OCI-LY3 (cell line): ENCODE measurements around the gene TRMT61A.

Experiments used
- H2AFZ ChIP-seq: fragments of 200-600, 300-600 bp; shearing (Covaris generic); 2 replicates; pipeline ENCODE4 v1.6.0; 2014; ENCODE audit warnings: antibody characterized with exemption, low read depth, low read length
- H3K27ac ChIP-seq: fragments of 200-600, 300-600 bp; sonication (generic); 2 replicates; pipeline ENCODE4 v1.5.1; 2014; ENCODE audit warnings: mild to moderate bottlenecking, low read length, moderate library complexity, mixed read lengths
- H3K27me3 ChIP-seq: fragments of 200-600, 300-600 bp; sonication (generic); 2 replicates; pipeline ENCODE4 v1.6.1; 2014; ENCODE audit warnings: low read depth, low read length, mixed read lengths
- H3K36me3 ChIP-seq: fragments of 200-600, 300-600 bp; sonication (generic); replicated peaks from 2 replicates; pipeline ENCODE3; 2014; ENCODE audit warnings: low read depth, low read length, mixed read lengths
- H3K4me1 ChIP-seq: fragments of 300-600, 200-600 bp; sonication (generic); 2 replicates; pipeline ENCODE4 v1.6.1; 2014; ENCODE audit warnings: low read length, mixed read lengths
- H3K4me2 ChIP-seq: fragments of 200-600, 300-600 bp; sonication (generic); 2 replicates; pipeline ENCODE4 v1.6.1; 2014; ENCODE audit warnings: low read length, mixed read lengths
- H3K4me3 ChIP-seq: fragments of 300-600, 200-600 bp; sonication (generic); 2 replicates; pipeline ENCODE4 v1.5.1; 2014; ENCODE audit warnings: antibody characterized with exemption, mild to moderate bottlenecking, low read length, moderate library complexity
- H3K79me2 ChIP-seq: fragments of 300-600, 200-600 bp; shearing (Covaris generic); 2 replicates; pipeline ENCODE4 v1.6.1; 2014; ENCODE audit warnings: mild to moderate bottlenecking, low read length, mixed read lengths
- H3K9ac ChIP-seq: fragments of 300-600, 200-600 bp; shearing (Covaris generic); 2 replicates; pipeline ENCODE4 v1.6.0; 2014; ENCODE audit warnings: mild to moderate bottlenecking, low read length, moderate library complexity
- H3K9me3 ChIP-seq: fragments of 200-600, 300-600 bp; shearing (Covaris generic); 2 replicates; pipeline ENCODE4 v1.6.1; 2014; ENCODE audit warnings: low read length, mixed read lengths; ENCODE audit not compliant: insufficient read depth
- H4K20me1 ChIP-seq: fragments of 200-600, 300-600 bp; sonication (generic); 2 replicates; pipeline ENCODE4 v1.6.1; 2016; ENCODE audit warnings: low read length, mixed read lengths; ENCODE audit not compliant: insufficient read depth
- CTCF ChIP-seq: fragments of 200-600, 300-600 bp; sonication (generic); IDR thresholded peaks from 2 replicates; pipeline ENCODE4 v1.5.1; 2014; ENCODE audit warnings: antibody characterized with exemption, low read length, low read depth
- EZH2phosphoT487 ChIP-seq: fragments of 200-600 bp; shearing (Covaris generic); IDR thresholded peaks from 2 replicates; pipeline ENCODE4 v1.6.1; 2018; ENCODE audit warnings: antibody characterized with exemption, mixed run types, low read depth

Gene TRMT61A

GRCh38 chr14:103562179-103562428 lies 33.1 kb downstream of the TRMT61A start:
- peaks cover 88% of the 10 kb centered on the region for H3K79me2 ChIP-seq
- 0 out of 2 replicates have a peak overlapping the region, but pooled peaks have one; percentile 78 for H2AFZ ChIP-seq
- H4K20me1 ChIP-seq, result peaks cover 34% of the 10 kb centered on the region
- H3K27me3 ChIP-seq, result no peaks in the 10 kb centered on the region
- H3K4me3 ChIP-seq, result peak overlapping the region; percentile 93
- peaks cover 27% of the 10 kb centered on the region for H3K4me1 ChIP-seq
- H3K9ac ChIP-seq, result peak overlapping the region; percentile 90
- H3K4me2 ChIP-seq, result peak overlapping the region; percentile 82
- no peaks in the 10 kb centered on the region for H3K9me3 ChIP-seq
- peak overlapping the region; percentile 77 for H3K27ac ChIP-seq
- H3K36me3 ChIP-seq, result peaks cover 29% of the 10 kb centered on the region
- no peak for TF ChIP-seq EZH2phosphoT487
- TF ChIP-seq CTCF, result no peak

- peak within 1 kb of the TSS; percentile 90 for H3K9ac ChIP-seq
- H3K4me2 ChIP-seq, result peak within 1 kb of the TSS; percentile 97
- H4K20me1 ChIP-seq, result peaks cover 34% of the 10 kb centered on the region
- H3K4me1 ChIP-seq, result peaks cover 32% of the 10 kb centered on the region
- H3K36me3 ChIP-seq, result peaks cover 29% of the 10 kb centered on the region
- H2AFZ ChIP-seq, result peak within 1 kb of the TSS; percentile 78; the same call in 1 of the 2 replicates
- TF ChIP-seq CTCF, result no peak
- no peak for TF ChIP-seq EZH2phosphoT487
- H3K4me3 ChIP-seq, result peak within 1 kb of the TSS; percentile 93
- H3K27me3 ChIP-seq, result no peaks in the 10 kb centered on the region
- no peaks in the 10 kb centered on the region for H3K9me3 ChIP-seq
- H3K27ac ChIP-seq, result peak within 1 kb of the TSS; percentile 77
- peaks cover 90% of the 10 kb centered on the region for H3K79me2 ChIP-seq
These were observed 33.6 kb downstream of the TRMT61A start, which contains the start of the genes BAG5 and COA8 for GRCh38 chr14:103562429-103563225. Gene BAG5 (minus strand): TSS chr14:103562657. CDS start chr14:103561164, 1,493 bp downstream. Gene COA8 (plus strand): TSS chr14:103562960. CDS start chr14:103563002, 42 bp downstream.

- Histone ChIP-seq H3K4me3 (peak overlapping the region; percentile 93), H3K27me3 (no peaks in the 10 kb centered on the region), H3K79me2 (peaks cover 92% of the 10 kb centered on the region), H3K4me1 (peaks cover 38% of the 10 kb centered on the region), H3K4me2 (peak overlapping the region; percentile 97), H3K9ac (peak overlapping the region; percentile 90), H2AFZ (peak overlapping the region; percentile 78; the same call in 1 of the 2 replicates), H3K27ac (peak overlapping the region; percentile 77), H4K20me1 (peaks cover 31% of the 10 kb centered on the region), H3K36me3 (peaks cover 26% of the 10 kb centered on the region), H3K9me3 (no peaks in the 10 kb centered on the region)
- TF ChIP-seq EZH2phosphoT487 (no peak), CTCF (no peak)
These were observed 34.2 kb downstream of the TRMT61A start for GRCh38 chr14:103563226-103563620.

- H3K9ac ChIP-seq, result peak overlapping the region; percentile 90
- peak overlapping the region; percentile 93 for H3K4me3 ChIP-seq
- no peak for TF ChIP-seq EZH2phosphoT487
- no peak for TF ChIP-seq CTCF
- no peak overlapping the region for H2AFZ ChIP-seq
- H3K79me2 ChIP-seq, result peaks cover 88% of the 10 kb centered on the region
- peak overlapping the region; percentile 97 for H3K4me2 ChIP-seq
- peak overlapping the region; percentile 77 for H3K27ac ChIP-seq
- H3K9me3 ChIP-seq, result no peaks in the 10 kb centered on the region
- H4K20me1 ChIP-seq, result peaks cover 27% of the 10 kb centered on the region
- peaks cover 39% of the 10 kb centered on the region for H3K4me1 ChIP-seq
- peaks cover 20% of the 10 kb centered on the region for H3K36me3 ChIP-seq
- no peaks in the 10 kb centered on the region for H3K27me3 ChIP-seq
These were observed 35.0 kb downstream of the TRMT61A start for GRCh38 chr14:103563844-103564505.
